Neuron (in vitro differentiated cells): ENCODE results near the gene RFC2.
"Not testable (repeated sequence)": the region's sequence is repeated elsewhere in the genome, so short reads cannot be mapped to it uniquely, and the experiment has no call there.

Experiments
- H2AFZ ChIP-seq: one replicate; pipeline ENCODE4 v1.6.1; 2013; ENCODE audit warnings: low read depth, mild to moderate bottlenecking, inconsistent platforms, low read length, moderate library complexity
- H3K27me3 ChIP-seq: one replicate; pipeline ENCODE4 v1.6.1; 2013; ENCODE audit warnings: low read length; ENCODE audit not compliant: insufficient read depth
- H3K36me3 ChIP-seq: one replicate; pipeline ENCODE4 v1.6.1; 2013; ENCODE audit warnings: low read length; ENCODE audit not compliant: insufficient read depth
- H3K4me1 ChIP-seq: one replicate; pipeline ENCODE4 v1.6.1; 2013; ENCODE audit warnings: low read length; ENCODE audit not compliant: insufficient read depth
- H3K4me3 ChIP-seq: 2 replicates; pipeline ENCODE4 v1.5.1; 2013; ENCODE audit warnings: mild to moderate bottlenecking, low read length, moderate library complexity
- H3K9me3 ChIP-seq: one replicate; pipeline ENCODE4 v1.6.1; 2013; ENCODE audit warnings: low read length

Gene RFC2

GRCh38 chr7:74195968-74196654 is 58.1 kb downstream of the RFC2 start:
- H3K4me1 ChIP-seq, H3K9me3 ChIP-seq, H2AFZ ChIP-seq, H3K27me3 ChIP-seq, H3K4me3 ChIP-seq: not testable (repeated sequence)
- peaks cover 47% of the 10 kb centered on the region for H3K36me3 ChIP-seq

GRCh38 chr7:74195139-74195860 is 58.9 kb downstream of the RFC2 start:
- H3K4me3 ChIP-seq, H2AFZ ChIP-seq, H3K9me3 ChIP-seq, H3K27me3 ChIP-seq, H3K4me1 ChIP-seq: not testable (repeated sequence)
- peaks cover 55% of the 10 kb centered on the region for H3K36me3 ChIP-seq

- no peaks in the 10 kb centered on the region for H3K4me1 ChIP-seq
- no peaks in the 10 kb centered on the region for H3K27me3 ChIP-seq
- H3K4me3 ChIP-seq: no peak overlapping the region
- H3K36me3 ChIP-seq: peaks cover 61% of the 10 kb centered on the region
- no peak overlapping the region for H2AFZ ChIP-seq
- no peaks in the 10 kb centered on the region for H3K9me3 ChIP-seq
These were observed 59.5 kb downstream of the RFC2 start for GRCh38 chr7:74194686-74195085.

GRCh38 chr7:74193913-74194312 is 60.3 kb downstream of the RFC2 start:
- no peaks in the 10 kb centered on the region for H3K27me3 ChIP-seq
- no peaks in the 10 kb centered on the region for H3K9me3 ChIP-seq
- no peak overlapping the region for H2AFZ ChIP-seq
- no peak overlapping the region for H3K4me3 ChIP-seq
- no peaks in the 10 kb centered on the region for H3K4me1 ChIP-seq
- peaks cover 69% of the 10 kb centered on the region for H3K36me3 ChIP-seq

- Histone ChIP-seq H2AFZ (no peak overlapping the region), H3K4me1 (no peaks in the 10 kb centered on the region), H3K27me3 (no peaks in the 10 kb centered on the region), H3K9me3 (no peaks in the 10 kb centered on the region), H3K4me3 (no peak overlapping the region), H3K36me3 (peaks cover 77% of the 10 kb centered on the region)
These were observed 61.1 kb downstream of the RFC2 start for GRCh38 chr7:74193054-74193453.

GRCh38 chr7:74191231-74191630 is 63.0 kb downstream of the RFC2 start:
- Histone ChIP-seq H3K36me3 (peaks cover 86% of the 10 kb centered on the region), H3K27me3 (no peaks in the 10 kb centered on the region), H2AFZ (no peak overlapping the region), H3K9me3 (no peaks in the 10 kb centered on the region), H3K4me3 (no peak overlapping the region), H3K4me1 (no peaks in the 10 kb centered on the region)

GRCh38 chr7:74190259-74190658 is 63.9 kb downstream of the RFC2 start:
- H3K4me1 ChIP-seq: no peaks in the 10 kb centered on the region
- H3K9me3 ChIP-seq: no peaks in the 10 kb centered on the region
- H3K27me3 ChIP-seq: no peaks in the 10 kb centered on the region
- H2AFZ ChIP-seq: no peak overlapping the region
- H3K4me3 ChIP-seq: no peak overlapping the region
- H3K36me3 ChIP-seq: peaks cover 85% of the 10 kb centered on the region

GRCh38 chr7:74187915-74188675 is 66.1 kb downstream of the RFC2 start:
- Histone ChIP-seq H3K4me1 (no peaks in the 10 kb centered on the region), H3K27me3 (no peaks in the 10 kb centered on the region), H3K4me3 (no peak overlapping the region), H3K9me3 (no peaks in the 10 kb centered on the region), H2AFZ (no peak overlapping the region), H3K36me3 (peaks cover 74% of the 10 kb centered on the region)

- H3K4me1 ChIP-seq: no peaks in the 10 kb centered on the region
- H3K36me3 ChIP-seq: peaks cover 60% of the 10 kb centered on the region
- no peak overlapping the region for H2AFZ ChIP-seq
- H3K27me3 ChIP-seq: no peaks in the 10 kb centered on the region
- H3K4me3 ChIP-seq: no peak overlapping the region
- no peaks in the 10 kb centered on the region for H3K9me3 ChIP-seq
These were observed 68.6 kb downstream of the RFC2 start for GRCh38 chr7:74185636-74186035.

GRCh38 chr7:74185016-74185415 is 69.2 kb downstream of the RFC2 start:
- Histone ChIP-seq H2AFZ (no peak overlapping the region), H3K4me1 (no peaks in the 10 kb centered on the region), H3K9me3 (no peaks in the 10 kb centered on the region), H3K36me3 (peaks cover 55% of the 10 kb centered on the region), H3K4me3 (no peak overlapping the region), H3K27me3 (no peaks in the 10 kb centered on the region)

GRCh38 chr7:74183653-74184450 is 70.3 kb downstream of the RFC2 start:
- Histone ChIP-seq H3K4me1 (no peaks in the 10 kb centered on the region), H3K27me3 (no peaks in the 10 kb centered on the region), H3K4me3 (no peak overlapping the region), H3K36me3 (peaks cover 53% of the 10 kb centered on the region), H2AFZ (no peak overlapping the region), H3K9me3 (no peaks in the 10 kb centered on the region)

- Histone ChIP-seq H3K9me3 (no peaks in the 10 kb centered on the region), H3K36me3 (peaks cover 51% of the 10 kb centered on the region), H3K4me3 (no peak overlapping the region), H3K27me3 (no peaks in the 10 kb centered on the region), H2AFZ (no peak overlapping the region), H3K4me1 (peaks cover 4% of the 10 kb centered on the region)
These were observed 71.1 kb downstream of the RFC2 start for GRCh38 chr7:74183142-74183541.
